ENCODE measurements around the gene NOTCH3. TPM values are rescaled to one million over a fixed set of nuclear protein-coding genes. Genes with fewer than 3 reads are reported as not detected.

The NOTCH3 gene
- total RNA-seq, 1 donor from 2014 or later = 162 TPM

GRCh38 chr19:15155296-15155695, 45.5 kb downstream of the NOTCH3 start:
- H3K36me3 Mint-ChIP-seq (ENCODE audit: low read depth, unreplicated experiment) = peaks cover 31% of the 10 kb centered on the region
- Histone ChIP-seq H3K36me3 (ENCODE audit: insufficient read depth, low read length) (no peaks in the 10 kb centered on the region), H3K4me2 (ENCODE audit: low read length) (no peak overlapping the region), H3K9ac (ENCODE audit: low read length) (no peak overlapping the region), H4K20me1 (ENCODE audit: insufficient read depth, low read length) (no peaks in the 10 kb centered on the region), H2AFZ (ENCODE audit: low read depth, low read length) (no peak overlapping the region), H3K4me1 (ENCODE audit: insufficient read depth, low read length) (no peaks in the 10 kb centered on the region), H3K27me3 (ENCODE audit: insufficient read depth, low read length) (no peaks in the 10 kb centered on the region), H3K9me3 (ENCODE audit: insufficient read depth, low read depth, low read length) (peaks cover 9% of the 10 kb centered on the region), H3K27ac (ENCODE audit: low read depth, low read length) (no peak overlapping the region), H3K79me2 (ENCODE audit: insufficient read depth, low read length) (no peaks in the 10 kb centered on the region), H3K4me3 (ENCODE audit: insufficient read depth, low read depth, low read length) (no peak overlapping the region)
- TF ChIP-seq EZH2 (IDR thresholded peaks at IDR 0.05; ENCODE audit: insufficient read depth, low read length) (no peak), CTCF (IDR thresholded peaks at IDR 0.05; ENCODE audit: insufficient read depth, low read depth, low read length) (no peak)
- peaks cover 11% of the 10 kb centered on the region for H3K9me3 Mint-ChIP-seq (ENCODE audit: unreplicated experiment)
- FAIRE-seq (no peak), DNase-seq (ENCODE audit: low read depth) (no peak)
- peaks cover 7% of the 10 kb centered on the region for H3K27me3 Mint-ChIP-seq (ENCODE audit: low read depth, unreplicated experiment)
- H3K4me1 Mint-ChIP-seq (ENCODE audit: low read depth, unreplicated experiment) = peaks cover 2% of the 10 kb centered on the region
- no peak overlapping the region for H3K27ac Mint-ChIP-seq (ENCODE audit: unreplicated experiment)
- H3K4me3 Mint-ChIP-seq (ENCODE audit: unreplicated experiment) = no peak overlapping the region

- H3K36me3 ChIP-seq (ENCODE audit: insufficient read depth, low read length) = no peaks in the 10 kb centered on the region
- H3K4me1 ChIP-seq (ENCODE audit: insufficient read depth, low read length) = no peaks in the 10 kb centered on the region
- H2AFZ ChIP-seq (ENCODE audit: low read depth, low read length) = no peak overlapping the region
- no peak overlapping the region for H3K27ac ChIP-seq (ENCODE audit: low read depth, low read length)
- H3K9ac ChIP-seq (ENCODE audit: low read length) = no peak overlapping the region
- H3K27me3 Mint-ChIP-seq (ENCODE audit: low read depth, unreplicated experiment) = peaks cover 17% of the 10 kb centered on the region
- H3K4me2 ChIP-seq (ENCODE audit: low read length) = no peak overlapping the region
- H3K36me3 Mint-ChIP-seq (ENCODE audit: low read depth, unreplicated experiment) = peaks cover 28% of the 10 kb centered on the region
- peaks cover 4% of the 10 kb centered on the region for H3K9me3 ChIP-seq (ENCODE audit: insufficient read depth, low read depth, low read length)
- H3K27me3 ChIP-seq (ENCODE audit: insufficient read depth, low read length) = no peaks in the 10 kb centered on the region
- H3K4me1 Mint-ChIP-seq (ENCODE audit: low read depth, unreplicated experiment) = peaks cover 2% of the 10 kb centered on the region
- TF ChIP-seq EZH2 (IDR thresholded peaks at IDR 0.05; ENCODE audit: insufficient read depth, low read length) (no peak), CTCF (IDR thresholded peaks at IDR 0.05; ENCODE audit: insufficient read depth, low read depth, low read length) (peak; percentile 64)
- no peaks in the 10 kb centered on the region for H4K20me1 ChIP-seq (ENCODE audit: insufficient read depth, low read length)
- no peak overlapping the region for H3K4me3 ChIP-seq (ENCODE audit: insufficient read depth, low read depth, low read length)
- H3K9me3 Mint-ChIP-seq (ENCODE audit: unreplicated experiment) = peaks cover 8% of the 10 kb centered on the region
- no peaks in the 10 kb centered on the region for H3K79me2 ChIP-seq (ENCODE audit: insufficient read depth, low read length)
- no peak overlapping the region for H3K27ac Mint-ChIP-seq (ENCODE audit: unreplicated experiment)
- FAIRE-seq = no peak
- DNase-seq (ENCODE audit: low read depth) = no peak
- no peak overlapping the region for H3K4me3 Mint-ChIP-seq (ENCODE audit: unreplicated experiment)
These were observed 46.7 kb downstream of the NOTCH3 start for GRCh38 chr19:15154002-15154612.

- no peak for FAIRE-seq
- H3K4me1 ChIP-seq (ENCODE audit: insufficient read depth, low read length) = no peaks in the 10 kb centered on the region
These were observed 51.1 kb downstream of the NOTCH3 start for GRCh38 chr19:15149737-15150136.

More at GRCh38 chr19:15149737-15150136, 51.1 kb downstream of the NOTCH3 start:
- TF ChIP-seq EZH2 (IDR thresholded peaks at IDR 0.05; ENCODE audit: insufficient read depth, low read length) = no peak
- no peak for TF ChIP-seq CTCF (IDR thresholded peaks at IDR 0.05; ENCODE audit: insufficient read depth, low read depth, low read length)
- Histone ChIP-seq H2AFZ (ENCODE audit: low read depth, low read length) (no peak overlapping the region), H3K27ac (ENCODE audit: low read depth, low read length) (no peak overlapping the region), H3K79me2 (ENCODE audit: insufficient read depth, low read length) (no peaks in the 10 kb centered on the region), H3K9me3 (ENCODE audit: insufficient read depth, low read depth, low read length) (no peaks in the 10 kb centered on the region), H3K4me2 (ENCODE audit: low read length) (no peak overlapping the region), H4K20me1 (ENCODE audit: insufficient read depth, low read length) (no peaks in the 10 kb centered on the region), H3K36me3 (ENCODE audit: insufficient read depth, low read length) (no peaks in the 10 kb centered on the region), H3K4me3 (ENCODE audit: insufficient read depth, low read depth, low read length) (no peak overlapping the region), H3K27me3 (ENCODE audit: insufficient read depth, low read length) (peaks cover 5% of the 10 kb centered on the region), H3K9ac (ENCODE audit: low read length) (no peak overlapping the region)
- no peak for DNase-seq (ENCODE audit: low read depth)
- H3K36me3 Mint-ChIP-seq (ENCODE audit: low read depth, unreplicated experiment) = peaks cover 9% of the 10 kb centered on the region
- H3K4me3 Mint-ChIP-seq (ENCODE audit: unreplicated experiment) = no peak overlapping the region
- peaks cover 7% of the 10 kb centered on the region for H3K9me3 Mint-ChIP-seq (ENCODE audit: unreplicated experiment)
- peaks cover 2% of the 10 kb centered on the region for H3K4me1 Mint-ChIP-seq (ENCODE audit: low read depth, unreplicated experiment)
- no peak overlapping the region for H3K27ac Mint-ChIP-seq (ENCODE audit: unreplicated experiment)
- peaks cover 24% of the 10 kb centered on the region for H3K27me3 Mint-ChIP-seq (ENCODE audit: low read depth, unreplicated experiment)

All from astrocyte (in vitro differentiated cells and primary cell).